HG03565 (cell line): ENCODE results near the gene AMIGO2.
"Not testable (repeated sequence)": the region's sequence is repeated elsewhere in the genome, so short reads cannot be mapped to it uniquely, and the experiment has no call there.

ENCODE experiments used
- ATAC-seq: cut with Tn5 transposase; IDR thresholded peaks from one replicate; pipeline ENCODE4 v1.9.1; 2021; ENCODE audit warnings: mild to moderate bottlenecking, moderate library complexity; ENCODE audit not compliant: unreplicated experiment

Gene AMIGO2, protein sequence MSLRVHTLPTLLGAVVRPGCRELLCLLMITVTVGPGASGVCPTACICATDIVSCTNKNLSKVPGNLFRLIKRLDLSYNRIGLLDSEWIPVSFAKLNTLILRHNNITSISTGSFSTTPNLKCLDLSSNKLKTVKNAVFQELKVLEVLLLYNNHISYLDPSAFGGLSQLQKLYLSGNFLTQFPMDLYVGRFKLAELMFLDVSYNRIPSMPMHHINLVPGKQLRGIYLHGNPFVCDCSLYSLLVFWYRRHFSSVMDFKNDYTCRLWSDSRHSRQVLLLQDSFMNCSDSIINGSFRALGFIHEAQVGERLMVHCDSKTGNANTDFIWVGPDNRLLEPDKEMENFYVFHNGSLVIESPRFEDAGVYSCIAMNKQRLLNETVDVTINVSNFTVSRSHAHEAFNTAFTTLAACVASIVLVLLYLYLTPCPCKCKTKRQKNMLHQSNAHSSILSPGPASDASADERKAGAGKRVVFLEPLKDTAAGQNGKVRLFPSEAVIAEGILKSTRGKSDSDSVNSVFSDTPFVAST

GRCh38 chr12:47079468-47079980 lies at the start of gene AMIGO2, which contains the start of gene PCED1B:
Gene AMIGO2 (minus strand): TSS chr12:47079959. CDS start chr12:47079002, 957 bp downstream.
Gene PCED1B (plus strand): TSS chr12:47079621. CDS start chr12:47235064, 155,443 bp downstream.
- peak; percentile 46 for ATAC-seq

- ATAC-seq: no peak
Observed at GRCh38 chr12:47126246-47126645, 46.5 kb upstream of the AMIGO2 start.

GRCh38 chr12:47124451-47124850 lies 44.7 kb upstream of the AMIGO2 start:
- ATAC-seq: no peak

DNA sequence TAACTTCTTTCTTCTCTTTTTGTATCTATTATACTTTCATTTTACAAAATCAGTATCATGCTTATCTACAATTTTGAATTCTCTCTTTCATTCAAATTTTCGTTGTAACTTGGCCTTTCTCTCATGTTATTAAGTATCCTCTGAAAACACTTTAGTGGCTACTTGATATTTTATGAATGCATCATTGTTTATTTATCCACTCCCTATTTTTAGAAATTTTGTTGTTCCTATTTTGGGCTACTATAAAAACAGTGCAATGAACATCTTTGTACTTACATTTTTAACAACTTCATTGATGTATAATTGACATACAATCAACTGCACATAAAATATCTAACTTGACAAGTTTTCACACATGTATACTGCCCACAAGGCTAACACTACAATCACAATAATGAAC lies 44.0 kb upstream of the AMIGO2 start:
- ATAC-seq: no peak

DNA sequence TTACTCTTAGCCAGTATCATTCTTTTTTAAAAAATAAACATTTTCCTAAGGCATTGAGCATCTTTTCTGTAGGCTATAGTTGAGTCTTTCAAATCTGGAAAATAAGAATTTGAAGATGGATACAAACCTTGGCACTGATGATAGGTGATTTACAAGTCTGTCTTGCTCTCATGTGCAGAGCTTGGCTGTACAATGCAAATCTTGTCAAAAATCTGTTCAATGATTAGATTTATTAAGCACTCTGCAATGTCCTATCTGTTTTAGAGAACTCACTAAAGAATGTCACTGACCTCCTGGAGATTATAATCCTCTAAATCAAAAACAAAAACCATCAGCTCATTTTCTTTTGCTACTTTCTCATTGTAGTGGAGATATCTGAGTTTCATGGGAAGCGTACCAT lies 42.8 kb upstream of the AMIGO2 start:
- no peak for ATAC-seq

DNA sequence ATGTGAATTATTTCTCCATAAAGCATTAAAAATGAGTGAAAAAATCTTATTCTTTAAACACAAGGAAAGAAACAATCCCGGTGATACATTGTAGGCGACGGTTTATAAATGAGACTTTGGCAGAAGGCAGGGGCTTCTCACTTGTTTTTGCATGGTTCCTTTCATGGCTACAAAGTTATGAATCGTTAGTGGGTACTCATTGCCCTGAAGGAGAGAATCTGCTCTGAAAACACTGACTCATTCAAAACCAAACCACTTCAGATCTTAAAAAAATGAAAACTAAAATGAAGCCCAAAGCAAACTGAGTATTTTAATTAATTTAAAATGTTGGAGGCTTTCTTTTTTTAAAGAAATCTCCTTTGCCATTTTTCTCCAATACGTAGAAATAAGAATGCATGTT lies 41.4 kb upstream of the AMIGO2 start:
- no peak for ATAC-seq

- no peak for ATAC-seq
Observed at GRCh38 chr12:47120736-47121135, 41.0 kb upstream of the AMIGO2 start.

DNA sequence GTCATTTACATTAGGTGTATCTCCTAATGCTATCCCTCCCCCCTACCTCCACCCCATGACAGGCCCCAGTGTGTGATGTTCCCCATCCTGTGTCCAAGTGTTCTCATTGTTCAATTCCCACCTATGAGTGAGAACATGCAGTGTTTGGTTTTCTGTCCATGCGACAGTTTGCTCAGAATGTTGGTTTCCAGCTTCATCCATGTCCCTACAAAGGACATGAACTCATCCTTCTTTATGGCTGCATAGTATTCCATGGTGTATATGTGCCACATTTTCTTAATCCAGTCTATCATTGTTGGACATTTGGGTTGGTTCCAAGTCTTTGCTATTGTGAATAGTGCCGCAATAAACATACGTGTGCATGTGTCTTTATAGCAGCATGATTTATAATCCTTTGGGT lies 37.5 kb upstream of the AMIGO2 start:
- ATAC-seq: not testable (repeated sequence)

DNA sequence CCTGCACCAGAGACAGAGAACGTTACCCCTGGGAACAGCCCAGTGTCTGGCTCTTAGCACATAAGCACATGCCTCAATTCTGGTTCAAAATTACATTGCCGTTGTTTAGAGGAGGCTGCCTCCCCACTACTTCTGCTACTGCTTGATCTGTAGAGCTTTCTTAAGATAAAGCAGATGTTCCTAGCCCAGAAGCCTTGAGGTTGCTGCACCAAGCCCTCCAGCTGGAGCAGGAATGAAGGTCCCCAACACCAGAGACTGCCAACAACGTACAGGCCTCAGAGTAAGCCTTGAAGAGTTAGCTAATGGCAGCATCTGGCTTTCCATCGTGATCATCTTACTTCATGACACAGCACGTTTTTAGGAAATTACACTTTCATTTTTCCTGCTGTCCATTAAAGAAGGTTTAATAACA lies 34.7 kb upstream of the AMIGO2 start:
- ATAC-seq: no peak

- no peak for ATAC-seq
Observed at GRCh38 chr12:47112679-47113078, 32.9 kb upstream of the AMIGO2 start.

- no peak for ATAC-seq
Observed at GRCh38 chr12:47111854-47112253, 32.1 kb upstream of the AMIGO2 start.

DNA sequence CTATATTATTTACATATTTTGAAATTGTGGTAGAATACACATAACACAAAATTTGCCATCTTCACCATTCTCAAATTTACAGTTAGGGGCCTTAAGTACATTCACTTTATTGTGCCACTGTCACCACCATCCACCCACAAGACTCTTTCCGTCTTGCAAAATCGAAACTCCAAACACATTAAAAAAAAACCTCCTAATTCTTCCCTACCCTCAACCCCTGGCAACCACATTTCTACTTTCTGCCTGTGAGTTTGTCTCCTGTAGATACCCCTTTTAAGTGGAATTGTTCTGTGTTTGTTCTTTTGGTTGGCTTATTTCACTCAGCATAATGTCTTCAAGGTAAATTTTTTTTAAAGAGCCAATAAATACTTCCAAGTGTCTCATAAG lies 31.6 kb upstream of the AMIGO2 start:
- ATAC-seq: no peak

- no peak for ATAC-seq
Observed at GRCh38 chr12:47110718-47111391, 31.1 kb upstream of the AMIGO2 start.

DNA sequence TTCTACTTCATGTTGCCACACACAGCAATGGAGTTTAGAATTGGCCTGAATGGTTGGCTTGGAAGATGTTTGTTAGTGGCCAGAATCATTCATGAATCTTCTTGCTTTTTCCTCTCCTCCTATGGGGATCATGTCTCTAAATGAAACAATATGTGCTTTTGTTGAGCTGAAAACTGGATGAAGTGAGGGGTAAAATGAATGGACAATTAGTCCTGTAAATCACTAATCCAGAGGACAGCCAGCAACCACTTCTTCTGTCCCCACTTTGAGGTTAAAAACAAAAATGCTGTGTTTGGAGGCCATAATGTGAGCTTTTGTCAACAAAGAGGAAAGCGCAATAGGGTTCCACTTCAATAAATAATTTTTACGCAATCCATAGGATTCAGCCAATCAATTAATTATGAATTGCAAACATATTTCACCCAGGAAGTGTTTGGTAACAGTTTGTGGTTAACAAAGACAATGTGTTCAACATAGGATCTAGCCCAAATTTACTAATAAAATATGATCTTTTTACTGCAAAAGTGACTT lies 30.3 kb upstream of the AMIGO2 start:
- ATAC-seq: no peak

- no peak for ATAC-seq
Observed at GRCh38 chr12:47107926-47108325, 28.2 kb upstream of the AMIGO2 start.

- no peak for ATAC-seq
Observed at GRCh38 chr12:47107446-47107845, 27.7 kb upstream of the AMIGO2 start.

DNA sequence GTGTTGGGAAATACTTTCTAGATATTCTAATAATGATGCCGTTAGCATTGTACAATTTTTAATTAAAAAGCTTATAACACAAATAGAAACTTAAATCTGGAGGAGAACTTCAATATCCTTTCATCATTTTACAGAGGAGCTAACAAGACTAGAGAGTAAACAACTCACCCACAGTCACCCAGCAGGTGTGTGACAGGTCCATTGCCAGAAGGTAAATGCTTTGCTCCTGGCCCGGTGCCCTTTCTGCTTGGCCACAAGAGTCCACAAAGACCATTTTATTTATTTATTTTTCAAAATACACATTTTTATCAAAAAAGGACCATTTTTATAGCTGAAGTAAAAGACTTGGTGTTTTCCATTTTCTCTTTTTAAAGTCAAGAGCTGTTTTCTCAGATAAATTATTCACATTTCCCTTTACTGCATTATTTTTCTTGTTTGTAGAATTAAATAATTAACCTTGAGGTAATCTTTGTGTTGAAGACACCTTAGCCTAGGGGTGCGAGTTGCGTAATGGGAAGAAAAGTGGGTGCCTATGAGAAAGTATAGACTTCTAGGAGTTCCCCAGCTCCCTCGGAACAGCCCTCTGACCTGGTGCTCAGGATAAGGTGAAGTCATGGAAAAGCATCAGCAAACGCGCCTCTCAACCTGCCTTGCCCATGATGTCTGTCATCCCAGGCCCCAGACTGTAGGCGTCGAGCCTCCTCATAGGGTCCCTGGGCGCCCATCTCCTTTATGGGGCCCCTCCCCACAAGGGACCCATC lies 26.3 kb upstream of the AMIGO2 start:
- ATAC-seq: no peak

DNA sequence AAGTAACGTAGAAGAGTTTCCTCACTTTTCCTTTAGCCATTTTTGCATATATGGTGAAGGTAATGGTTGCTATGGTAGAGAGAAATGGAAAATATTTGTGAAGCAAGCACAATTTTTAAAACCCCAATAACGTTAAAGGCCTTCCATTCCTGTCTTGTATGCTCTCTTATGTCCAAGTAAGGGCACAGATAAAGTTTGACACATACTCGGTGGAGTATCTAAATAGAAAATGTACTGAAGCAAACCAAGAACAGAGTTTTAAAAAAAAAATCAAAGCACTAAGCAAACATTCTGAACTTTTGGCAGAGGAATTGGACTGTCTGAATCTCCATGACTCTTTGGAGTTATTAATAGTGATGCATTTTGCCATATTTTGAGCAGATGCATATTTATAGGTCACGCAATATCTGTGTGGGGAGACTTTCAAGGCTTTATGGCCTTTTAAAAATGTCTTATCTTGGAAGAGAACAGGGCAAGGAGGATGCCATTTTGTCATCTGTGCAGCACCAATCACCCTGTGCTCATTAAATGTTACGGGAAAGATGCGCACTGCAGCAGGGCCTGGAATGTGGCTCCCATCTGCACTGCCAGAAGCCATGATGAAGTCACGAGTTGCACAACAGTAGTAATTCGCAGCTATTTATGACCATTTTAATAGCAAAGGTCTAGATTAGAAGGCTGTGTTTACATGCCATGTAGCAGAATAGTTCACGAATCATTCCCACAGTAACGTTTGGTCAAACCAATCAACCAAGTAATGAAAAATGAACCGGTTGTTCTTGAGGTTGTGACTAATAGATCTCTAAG lies 23.3 kb upstream of the AMIGO2 start:
- no peak for ATAC-seq

DNA sequence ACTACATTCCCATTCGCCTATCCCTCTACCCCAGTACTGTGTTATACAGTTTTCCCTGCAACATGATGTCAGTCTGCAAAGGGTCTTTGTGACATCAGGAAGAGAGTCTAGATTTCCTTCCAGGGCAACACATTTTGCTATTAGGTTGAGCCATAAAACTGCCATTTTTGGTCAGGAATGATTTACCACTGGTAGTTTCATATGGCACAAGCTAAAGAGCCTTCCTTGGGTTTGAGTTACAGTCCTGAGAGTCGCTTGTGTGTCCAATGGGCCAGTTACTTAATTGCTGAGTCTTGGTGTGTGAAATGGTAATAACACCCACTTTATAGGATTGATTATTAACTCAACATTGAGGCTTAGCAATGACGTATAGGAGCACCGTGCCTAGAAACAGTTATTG lies 22.6 kb upstream of the AMIGO2 start:
- ATAC-seq: no peak

DNA sequence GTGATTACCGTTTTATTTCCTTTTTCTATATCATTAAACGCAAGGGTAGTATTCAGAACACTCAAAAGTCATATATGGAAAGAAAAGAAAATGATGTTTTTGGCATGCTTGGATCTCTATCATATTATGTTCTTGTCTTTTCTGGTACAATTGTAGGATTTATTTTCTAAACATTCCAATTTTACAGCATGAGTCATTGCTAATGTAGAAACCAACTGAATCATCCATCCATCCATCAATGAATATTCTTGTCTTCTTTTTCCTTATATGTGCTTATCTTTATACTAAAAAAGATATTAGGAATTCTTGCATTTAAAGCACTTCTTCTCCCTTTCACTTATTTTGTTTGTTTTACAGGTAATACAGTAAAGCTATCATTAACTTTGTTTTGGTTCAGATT lies 20.4 kb upstream of the AMIGO2 start:
- no peak for ATAC-seq
